ENCODE results near the gene FBXO2.

Gene FBXO2

DNA sequence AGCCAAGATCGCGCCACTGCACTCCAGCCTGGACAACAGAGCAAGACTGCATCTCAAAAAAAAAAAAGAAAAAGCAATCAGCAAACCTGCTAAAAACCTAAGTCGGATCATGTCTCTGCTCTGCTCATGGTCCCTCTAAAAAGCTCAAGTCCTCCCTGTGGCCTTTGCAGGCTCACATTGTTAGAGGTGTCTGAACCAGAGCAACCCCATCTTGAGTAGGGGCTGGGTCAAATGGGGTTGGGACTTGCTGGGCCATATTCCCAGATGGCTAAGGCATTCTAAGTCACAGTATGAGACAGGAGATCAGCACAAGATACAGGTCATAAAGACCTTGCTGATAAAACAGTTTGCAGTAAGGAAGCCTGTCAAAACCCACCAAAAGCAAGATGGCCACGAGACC lies 34.3 kb upstream of the FBXO2 start:
- Histone ChIP-seq H3K9me3 (no peaks in the 10 kb centered on the region), H3K27me3 (peaks cover 7 to 69% of the 10 kb centered on the region in 2 donors), H3K27ac (no peak overlapping the region), H3K4me1 (peaks cover 0 to 30% (median 24%) of the 10 kb centered on the region in 4 donors), H3K4me3 (no peak overlapping the region), H3K36me3 (no peaks in the 10 kb centered on the region)
- DNase-seq = no peak
- TF ChIP-seq, protein P1, sequence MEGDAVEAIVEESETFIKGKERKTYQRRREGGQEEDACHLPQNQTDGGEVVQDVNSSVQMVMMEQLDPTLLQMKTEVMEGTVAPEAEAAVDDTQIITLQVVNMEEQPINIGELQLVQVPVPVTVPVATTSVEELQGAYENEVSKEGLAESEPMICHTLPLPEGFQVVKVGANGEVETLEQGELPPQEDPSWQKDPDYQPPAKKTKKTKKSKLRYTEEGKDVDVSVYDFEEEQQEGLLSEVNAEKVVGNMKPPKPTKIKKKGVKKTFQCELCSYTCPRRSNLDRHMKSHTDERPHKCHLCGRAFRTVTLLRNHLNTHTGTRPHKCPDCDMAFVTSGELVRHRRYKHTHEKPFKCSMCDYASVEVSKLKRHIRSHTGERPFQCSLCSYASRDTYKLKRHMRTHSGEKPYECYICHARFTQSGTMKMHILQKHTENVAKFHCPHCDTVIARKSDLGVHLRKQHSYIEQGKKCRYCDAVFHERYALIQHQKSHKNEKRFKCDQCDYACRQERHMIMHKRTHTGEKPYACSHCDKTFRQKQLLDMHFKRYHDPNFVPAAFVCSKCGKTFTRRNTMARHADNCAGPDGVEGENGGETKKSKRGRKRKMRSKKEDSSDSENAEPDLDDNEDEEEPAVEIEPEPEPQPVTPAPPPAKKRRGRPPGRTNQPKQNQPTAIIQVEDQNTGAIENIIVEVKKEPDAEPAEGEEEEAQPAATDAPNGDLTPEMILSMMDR (IDR thresholded peaks at IDR 0.05) = no peak
- intact Hi-C loops (cut with DNase I; ENCODE audit: low total_unique reads) = no loop called here

DNA sequence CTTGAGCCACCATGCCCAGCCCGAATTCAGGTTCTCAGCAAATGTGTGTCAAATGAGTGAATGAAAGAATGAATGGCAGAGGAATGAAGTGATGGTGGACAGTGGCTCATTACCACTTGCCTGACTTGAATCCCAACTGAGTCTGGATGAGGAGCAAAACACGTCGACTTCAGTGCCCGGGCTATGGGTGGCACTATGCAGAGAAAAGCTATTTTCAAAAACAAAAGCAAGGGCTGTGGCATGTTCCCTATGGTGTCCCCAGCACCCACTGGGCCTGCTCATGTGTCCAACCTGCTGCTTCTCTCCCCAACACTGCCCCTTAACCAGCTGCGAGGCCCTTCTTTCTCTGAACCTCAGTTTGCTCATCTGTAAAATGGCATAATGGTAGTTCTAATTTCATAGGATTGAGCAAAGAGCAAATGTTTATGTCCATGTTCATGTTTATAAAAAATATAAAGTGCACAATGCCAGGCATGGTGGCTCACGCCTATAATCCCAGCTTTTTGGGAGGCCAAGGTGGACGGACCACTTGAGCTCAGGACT lies 31.1 kb upstream of the FBXO2 start:
- no peak overlapping the region for H3K27ac ChIP-seq
- intact Hi-C loops (cut with DNase I; ENCODE audit: low total_unique reads) = no loop called here
- H3K9me3 ChIP-seq = no peaks in the 10 kb centered on the region
- no peaks in the 10 kb centered on the region for H3K36me3 ChIP-seq
- TF ChIP-seq, protein P1 (IDR thresholded peaks at IDR 0.05) = no peak
- H3K4me1 ChIP-seq = peaks cover 0 to 11% (median 8%) of the 10 kb centered on the region in 4 donors
- no peak for DNase-seq
- peaks cover 0 to 37% of the 10 kb centered on the region in 2 donors for H3K27me3 ChIP-seq
- H3K4me3 ChIP-seq = no peak overlapping the region

DNA sequence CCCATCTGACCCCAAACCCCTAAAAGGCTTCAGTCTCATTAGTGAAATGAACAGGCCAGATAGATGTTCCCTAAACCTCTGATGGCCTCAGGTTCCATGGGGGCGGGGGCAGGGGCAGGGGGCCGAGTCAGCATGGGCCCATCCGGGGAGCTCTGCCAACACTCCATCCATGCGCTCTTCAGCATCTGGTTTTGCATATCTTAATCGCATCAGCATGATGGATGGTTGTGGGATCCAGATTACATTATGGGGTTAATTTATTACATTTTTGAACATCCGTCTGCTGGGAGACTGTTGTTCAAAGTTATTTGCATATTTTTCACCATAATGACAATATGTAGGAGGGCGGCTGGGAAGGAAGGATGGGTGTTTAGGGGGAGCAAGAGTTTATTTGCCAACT lies 29.8 kb upstream of the FBXO2 start:
- Histone ChIP-seq H3K4me3 (no peak overlapping the region), H3K27me3 (peaks cover 0 to 26% of the 10 kb centered on the region in 2 donors), H3K4me1 (peaks cover 0 to 20% (median 14%) of the 10 kb centered on the region in 4 donors), H3K27ac (no peak overlapping the region), H3K9me3 (no peaks in the 10 kb centered on the region), H3K36me3 (no peaks in the 10 kb centered on the region)
- no peak for DNase-seq
- intact Hi-C loops (cut with DNase I; ENCODE audit: low total_unique reads) = no loop called here
- TF ChIP-seq, protein P1 (IDR thresholded peaks at IDR 0.05) = no peak

DNA sequence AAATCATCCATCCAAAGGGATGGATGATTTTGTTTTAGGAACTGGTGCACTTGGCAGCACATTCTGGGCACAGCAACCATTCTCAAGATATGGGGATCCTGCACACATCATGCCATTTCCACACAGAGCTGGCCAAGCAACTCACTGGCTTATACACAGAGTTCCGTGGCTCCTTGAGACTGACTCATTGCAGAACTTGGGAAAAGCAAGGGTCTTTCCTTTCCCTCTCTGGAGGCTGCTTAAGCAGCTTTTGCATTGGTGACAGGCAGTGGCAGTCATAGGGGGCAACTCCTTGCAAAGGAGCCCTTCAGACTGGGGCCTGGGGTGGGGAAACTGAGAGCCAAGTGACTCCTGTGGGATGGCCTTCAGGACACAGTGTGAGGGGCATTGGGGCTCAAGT lies 28.6 kb upstream of the FBXO2 start:
- Histone ChIP-seq H3K4me1 (peaks cover 0 to 20% (median 14%) of the 10 kb centered on the region in 4 donors), H3K4me3 (no peak overlapping the region), H3K36me3 (no peaks in the 10 kb centered on the region), H3K27me3 (peaks cover 0 to 17% of the 10 kb centered on the region in 2 donors), H3K9me3 (no peaks in the 10 kb centered on the region), H3K27ac (no peak overlapping the region)
- intact Hi-C loops (cut with DNase I; ENCODE audit: low total_unique reads) = no loop called here
- DNase-seq = no peak
- TF ChIP-seq, protein P1 (IDR thresholded peaks at IDR 0.05) = no peak

DNA sequence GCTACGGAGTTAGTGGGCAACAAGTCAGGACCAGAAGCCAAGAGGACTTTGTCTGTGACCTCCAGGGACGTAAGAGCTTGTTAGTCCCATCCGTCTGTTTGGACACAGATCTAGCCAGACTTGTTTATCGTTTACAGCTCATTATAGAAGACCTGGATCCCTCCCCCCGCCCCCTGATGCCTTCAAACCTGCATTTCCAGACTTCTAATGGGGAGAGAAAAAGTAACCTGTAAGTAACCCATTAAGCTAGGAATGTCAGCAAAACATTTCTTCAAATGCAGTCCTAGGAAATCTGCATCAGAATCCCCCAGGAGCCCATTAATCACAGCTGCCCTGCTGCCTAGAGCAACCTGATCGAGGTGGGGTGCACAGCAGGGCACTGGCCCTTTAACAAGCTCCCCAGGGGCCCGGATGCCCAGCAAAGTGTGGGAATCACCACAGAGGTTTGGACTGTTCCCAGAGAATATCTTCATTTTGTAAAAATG lies 28.1 kb upstream of the FBXO2 start:
- no peak for DNase-seq
- TF ChIP-seq, protein P1 (IDR thresholded peaks at IDR 0.05) = no peak
- no peak overlapping the region for H3K27ac ChIP-seq
- intact Hi-C loops (cut with DNase I; ENCODE audit: low total_unique reads) = no loop called here
- H3K4me1 ChIP-seq = peaks cover 0 to 20% (median 14%) of the 10 kb centered on the region in 4 donors
- no peaks in the 10 kb centered on the region for H3K9me3 ChIP-seq
- H3K4me3 ChIP-seq = no peak overlapping the region
- peaks cover 0 to 15% of the 10 kb centered on the region in 2 donors for H3K27me3 ChIP-seq
- peaks cover 0 to 3% (median 2%) of the 10 kb centered on the region in 3 donors for H3K36me3 ChIP-seq
